GM18526 (cell line): Measurements from ENCODE around the gene POFUT2.

Experiments
- POLR2A ChIP-seq: IDR thresholded peaks from 3 replicates; pipeline ENCODE4 v1.6.1; 2011; ENCODE audit not compliant: insufficient read length; ENCODE audit errors: extremely low read depth

Gene POFUT2

GRCh38 chr21:45256912-45257672, 30.6 kb downstream of the POFUT2 start:
- no peak for TF ChIP-seq POLR2A

DNA sequence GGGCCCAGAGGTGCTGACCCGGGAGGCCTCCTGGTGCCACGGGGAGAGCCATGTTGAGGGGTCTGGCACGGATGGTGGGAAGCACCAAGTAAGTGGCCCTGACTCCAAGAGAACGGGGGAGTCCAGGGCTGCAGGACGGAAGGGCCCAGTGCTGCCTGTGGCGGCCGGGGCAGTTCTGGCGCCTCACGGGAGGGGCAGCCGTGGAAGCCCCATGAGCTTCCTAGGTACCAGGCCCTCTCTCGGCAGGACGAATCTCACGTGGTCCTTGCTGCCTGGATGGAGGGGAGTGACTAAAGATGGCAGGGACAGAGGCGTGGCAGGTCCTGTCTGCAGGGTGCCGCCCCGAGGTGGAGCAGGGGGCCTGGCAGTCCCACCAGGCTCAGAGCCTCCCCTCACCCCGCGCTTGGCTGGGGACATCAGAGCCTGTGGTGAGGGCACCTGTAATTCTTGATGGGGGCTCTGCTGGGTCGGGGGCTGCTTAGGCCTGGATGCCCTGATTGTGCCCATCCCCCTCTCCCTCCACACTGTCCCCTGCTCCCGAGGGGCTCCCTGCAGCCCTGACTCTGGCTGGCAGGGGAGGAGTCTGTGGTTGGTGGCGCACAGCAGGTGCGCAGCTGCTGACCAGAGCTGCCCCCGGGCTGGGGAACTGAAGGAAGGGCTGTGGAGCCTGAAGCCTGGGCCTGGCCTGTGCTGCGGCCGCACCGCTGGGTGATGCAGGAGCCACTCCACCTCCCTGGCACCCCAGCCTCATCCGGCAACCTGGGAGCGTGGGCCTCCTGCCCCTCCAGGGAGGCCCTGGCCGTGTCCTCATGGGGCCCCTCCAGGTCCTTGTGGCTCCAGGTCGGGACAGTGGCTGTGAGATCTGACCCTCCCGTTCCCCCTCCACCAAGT, 31.4 kb downstream of the POFUT2 start:
- no peak for TF ChIP-seq POLR2A

DNA sequence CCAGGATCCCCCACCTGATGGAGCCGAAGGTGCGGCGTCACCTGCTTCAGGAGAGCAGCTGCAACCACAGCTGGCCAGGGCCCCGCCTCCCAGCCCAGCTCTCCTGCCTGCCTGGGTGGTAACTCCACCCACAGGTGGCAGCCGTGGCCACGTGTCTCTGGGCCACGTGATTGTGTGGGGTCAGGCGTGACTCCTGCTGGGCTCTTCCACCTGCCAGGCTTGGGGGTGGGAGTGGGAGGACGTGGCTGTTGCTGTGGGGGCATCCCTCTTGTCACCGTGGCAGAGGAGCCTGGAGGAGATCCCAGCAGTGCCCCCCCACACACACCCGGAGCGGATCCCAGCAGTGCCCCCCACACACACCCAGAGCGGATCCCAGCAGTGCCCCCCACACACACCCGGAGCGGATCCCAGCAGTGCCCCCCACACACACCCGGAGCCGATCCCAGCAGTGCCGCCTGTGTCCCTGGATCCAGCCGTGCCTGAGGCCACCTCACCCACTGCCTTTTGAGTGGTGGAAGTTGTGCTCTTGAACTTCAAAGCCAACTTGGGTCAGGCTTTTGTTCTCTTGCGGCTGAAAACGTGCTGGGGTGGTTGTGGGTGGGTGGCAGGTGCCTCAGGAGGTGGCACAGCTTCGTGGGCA, 32.2 kb downstream of the POFUT2 start:
- TF ChIP-seq POLR2A: no peak

DNA sequence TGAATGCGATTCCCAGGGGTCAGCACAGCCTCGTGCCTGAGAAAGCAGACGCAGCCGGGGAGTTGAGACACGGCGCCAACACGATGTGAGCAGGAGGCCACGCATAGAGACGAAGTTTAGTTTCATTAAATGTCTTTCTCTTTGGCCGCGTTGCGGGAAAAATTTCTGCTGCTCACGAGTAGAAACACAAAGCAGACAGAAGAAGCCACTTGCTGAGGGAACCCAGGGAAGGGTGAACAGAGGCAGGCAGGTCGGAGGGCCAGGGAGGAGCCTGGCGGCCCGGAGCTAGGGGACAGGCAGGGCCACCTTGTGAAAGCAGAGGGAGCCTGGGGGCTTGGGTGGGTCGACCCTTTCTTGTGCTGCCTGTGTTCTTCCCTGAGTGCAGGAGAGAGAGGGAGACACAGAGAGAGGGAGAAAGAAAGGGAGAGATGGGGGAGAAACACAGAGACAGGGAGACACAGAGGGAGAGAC, 33.2 kb downstream of the POFUT2 start:
- no peak for TF ChIP-seq POLR2A

GRCh38 chr21:45253633-45254459, 33.8 kb downstream of the POFUT2 start:
- TF ChIP-seq POLR2A: no peak

DNA sequence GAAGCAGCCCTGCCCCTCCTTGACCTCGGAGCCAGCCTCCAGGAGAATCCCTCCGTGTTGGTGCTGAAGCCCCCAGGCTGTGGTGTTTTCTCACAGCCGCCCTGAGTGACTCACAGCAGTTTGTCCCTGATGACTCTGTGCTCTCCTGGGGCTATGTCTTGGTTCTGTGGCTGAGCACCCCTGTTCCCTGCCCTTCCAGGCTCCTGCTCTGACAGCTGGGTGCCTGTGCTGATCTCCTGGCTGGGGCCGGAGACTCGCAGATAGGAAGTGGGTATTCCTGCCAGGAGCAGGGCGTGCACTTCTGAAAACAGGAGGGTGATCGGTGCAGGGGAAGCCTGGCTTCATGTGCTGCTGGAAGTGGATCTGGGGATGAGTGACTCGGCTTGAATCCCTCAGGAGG, 34.5 kb downstream of the POFUT2 start:
- no peak for TF ChIP-seq POLR2A

GRCh38 chr21:45252448-45252925, 35.2 kb downstream of the POFUT2 start:
- no peak for TF ChIP-seq POLR2A

DNA sequence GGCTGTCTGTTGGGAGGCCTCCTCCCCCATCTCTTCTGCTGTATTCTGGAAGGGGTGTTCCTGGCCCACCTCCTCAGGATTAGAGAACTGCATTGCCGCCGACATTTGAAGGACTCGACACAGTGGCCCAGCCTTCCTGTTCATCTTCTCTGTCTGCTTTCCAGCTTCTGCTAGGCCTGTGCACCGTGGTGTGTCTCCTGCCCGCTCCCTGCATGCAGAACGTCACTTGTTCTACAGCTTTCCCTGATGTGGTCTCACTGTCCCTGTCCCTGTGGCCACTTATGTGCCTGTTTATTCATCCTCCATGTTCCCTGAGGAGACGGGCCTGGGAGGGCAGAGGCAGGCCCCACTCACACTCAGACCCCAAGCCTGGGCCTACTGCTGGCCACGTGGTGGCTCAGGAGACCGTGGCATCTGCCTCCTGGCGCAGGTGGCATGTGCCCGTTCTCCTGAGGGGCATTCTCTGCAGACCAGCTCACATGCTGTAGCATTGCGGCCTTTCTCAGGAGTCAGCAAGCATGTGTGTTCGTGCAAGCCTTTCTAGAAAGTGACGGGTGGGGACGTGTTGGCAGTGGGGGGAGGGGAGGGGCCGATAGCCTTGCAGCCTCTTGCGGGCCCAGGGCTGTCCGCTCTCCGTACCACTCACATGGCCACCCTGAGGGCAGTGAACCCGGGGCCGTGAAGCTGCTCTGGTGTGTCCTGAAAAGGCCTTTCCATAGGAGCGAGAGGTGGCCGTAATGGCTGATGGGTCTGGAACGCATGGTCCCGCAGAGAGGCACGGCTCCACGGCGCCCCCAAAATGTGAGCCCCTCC, 35.9 kb downstream of the POFUT2 start:
- no peak for TF ChIP-seq POLR2A

DNA sequence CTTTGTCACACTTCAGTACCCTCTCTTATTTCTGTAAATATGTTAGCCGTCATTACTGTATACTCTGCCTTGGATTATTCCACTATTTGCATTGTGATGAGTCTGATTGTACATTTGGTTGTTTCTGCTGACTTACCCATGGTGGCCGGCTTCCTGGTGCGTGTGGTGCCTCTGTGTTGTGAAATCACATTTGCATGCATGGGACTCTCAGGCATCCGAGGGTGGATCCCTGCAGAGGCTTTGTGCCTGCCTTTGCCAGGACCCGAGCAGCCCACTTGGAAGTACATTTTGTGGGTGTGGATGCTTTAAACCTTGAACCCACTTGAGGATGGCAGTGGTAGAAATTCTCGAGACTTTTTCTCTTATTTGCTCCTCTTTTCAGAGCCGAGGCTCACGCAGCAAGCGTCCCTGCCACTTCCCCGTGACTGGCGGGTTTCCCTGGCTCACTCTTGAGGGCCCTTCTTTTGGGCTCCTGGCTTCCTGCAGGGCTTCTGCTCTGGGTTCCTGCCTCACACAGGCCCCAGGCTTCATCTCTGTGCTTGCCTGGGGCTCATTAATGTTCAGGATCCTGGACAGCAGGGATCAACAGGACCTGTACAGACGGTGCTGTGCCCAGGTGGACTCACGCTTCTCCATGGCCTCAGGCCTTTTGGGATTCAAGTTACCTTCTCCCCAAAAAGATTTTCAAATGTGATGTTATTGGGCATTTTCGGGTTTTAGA, 36.6 kb downstream of the POFUT2 start:
- no peak for TF ChIP-seq POLR2A

DNA sequence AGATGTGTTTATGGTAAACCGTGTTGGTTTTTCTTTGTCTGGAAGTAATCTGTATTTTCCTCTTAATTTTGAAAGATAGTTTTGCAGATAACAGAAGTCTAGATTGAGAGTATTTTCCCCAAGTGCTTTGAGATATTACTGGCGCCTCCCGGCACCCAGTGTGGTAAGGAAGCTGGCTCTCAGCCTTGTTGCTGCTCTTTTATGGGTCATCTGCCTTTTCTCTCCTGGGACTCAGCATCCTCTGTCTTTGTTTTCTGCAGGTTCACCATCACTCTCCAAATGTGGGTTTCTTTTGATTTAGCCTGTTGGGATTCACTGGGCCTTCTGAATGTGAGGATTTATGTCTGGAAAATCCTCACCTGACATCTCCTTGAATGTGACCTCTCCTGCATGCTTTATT, 37.4 kb downstream of the POFUT2 start:
- no peak for TF ChIP-seq POLR2A

DNA sequence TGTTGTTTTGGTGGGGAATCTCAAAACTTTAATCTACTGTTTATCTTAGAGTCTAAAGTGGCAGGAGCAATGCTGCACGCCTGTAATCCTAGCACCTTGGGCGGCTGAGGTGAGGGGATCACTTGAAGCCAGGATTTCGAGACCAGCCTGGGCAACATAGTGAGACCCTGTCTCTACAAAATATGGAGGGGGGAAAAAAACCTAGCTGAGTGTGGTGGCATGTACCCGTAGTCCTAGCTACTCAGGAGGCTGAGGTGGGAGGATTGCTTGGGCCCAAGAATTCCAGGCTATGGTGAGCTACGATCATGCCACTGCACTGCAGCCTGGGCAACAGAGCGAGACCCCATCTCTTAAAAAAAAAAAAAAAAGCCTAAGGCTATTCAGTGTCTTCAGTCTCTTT, 38.1 kb downstream of the POFUT2 start:
- no peak for TF ChIP-seq POLR2A

DNA sequence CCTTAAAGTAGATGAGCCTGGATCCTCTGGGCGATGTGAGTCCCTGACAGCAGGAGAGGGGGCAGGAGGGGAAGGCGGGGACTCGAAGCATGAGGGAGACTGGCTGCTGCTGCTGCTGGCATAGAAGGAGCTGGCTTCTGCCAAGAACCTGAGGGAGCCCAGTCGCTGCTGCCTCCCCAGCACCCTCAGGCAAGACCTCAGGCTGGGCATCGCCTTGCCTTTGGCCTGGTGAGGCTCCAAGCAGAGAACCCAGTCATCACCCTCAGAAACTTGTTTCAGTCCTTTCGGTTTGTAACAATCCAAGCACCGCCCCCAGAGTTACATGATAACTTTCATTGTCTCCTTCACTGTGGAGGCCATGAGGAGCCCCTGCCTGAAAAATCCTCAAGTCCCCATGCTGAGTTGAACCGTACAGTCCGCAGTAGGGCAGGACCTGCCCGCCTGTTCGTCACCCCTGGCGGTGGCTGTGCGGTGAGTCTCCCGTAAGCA, 38.8 kb downstream of the POFUT2 start:
- TF ChIP-seq POLR2A: no peak

DNA sequence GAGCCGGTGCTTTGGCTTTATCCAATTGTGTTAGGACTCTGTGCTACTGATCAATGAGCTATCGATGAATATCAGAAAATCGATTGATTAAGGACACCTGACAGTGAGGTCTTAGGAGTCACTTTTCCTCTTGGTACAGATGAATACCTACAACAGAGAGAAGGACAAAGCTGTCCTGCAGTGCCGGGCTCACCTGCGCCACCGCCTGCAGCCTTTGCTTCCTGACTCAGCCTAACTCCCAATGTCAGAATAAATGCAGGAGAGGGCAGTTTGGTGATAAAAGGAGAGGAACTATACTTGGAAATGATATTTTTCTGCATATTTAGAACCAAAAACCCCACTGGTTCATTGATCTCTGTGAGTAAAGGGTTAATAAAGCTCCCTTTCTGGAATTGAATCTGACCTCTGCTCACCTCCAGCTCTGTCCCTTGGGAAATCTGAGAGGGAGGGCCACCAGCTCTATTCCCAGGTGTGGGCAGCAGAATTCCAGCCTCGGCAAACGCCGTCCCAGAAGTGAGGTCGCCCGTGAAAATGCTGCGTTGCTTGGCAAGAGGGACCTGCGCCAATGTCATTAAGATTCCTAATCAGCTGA, 39.3 kb downstream of the POFUT2 start:
- TF ChIP-seq POLR2A: no peak
